ENCODE data around the gene CDC37L1.
"Not testable (repeated sequence)": the region's sequence is repeated elsewhere in the genome, so short reads cannot be mapped to it uniquely, and the experiment has no call there.

CDC37L1 gene

DNA sequence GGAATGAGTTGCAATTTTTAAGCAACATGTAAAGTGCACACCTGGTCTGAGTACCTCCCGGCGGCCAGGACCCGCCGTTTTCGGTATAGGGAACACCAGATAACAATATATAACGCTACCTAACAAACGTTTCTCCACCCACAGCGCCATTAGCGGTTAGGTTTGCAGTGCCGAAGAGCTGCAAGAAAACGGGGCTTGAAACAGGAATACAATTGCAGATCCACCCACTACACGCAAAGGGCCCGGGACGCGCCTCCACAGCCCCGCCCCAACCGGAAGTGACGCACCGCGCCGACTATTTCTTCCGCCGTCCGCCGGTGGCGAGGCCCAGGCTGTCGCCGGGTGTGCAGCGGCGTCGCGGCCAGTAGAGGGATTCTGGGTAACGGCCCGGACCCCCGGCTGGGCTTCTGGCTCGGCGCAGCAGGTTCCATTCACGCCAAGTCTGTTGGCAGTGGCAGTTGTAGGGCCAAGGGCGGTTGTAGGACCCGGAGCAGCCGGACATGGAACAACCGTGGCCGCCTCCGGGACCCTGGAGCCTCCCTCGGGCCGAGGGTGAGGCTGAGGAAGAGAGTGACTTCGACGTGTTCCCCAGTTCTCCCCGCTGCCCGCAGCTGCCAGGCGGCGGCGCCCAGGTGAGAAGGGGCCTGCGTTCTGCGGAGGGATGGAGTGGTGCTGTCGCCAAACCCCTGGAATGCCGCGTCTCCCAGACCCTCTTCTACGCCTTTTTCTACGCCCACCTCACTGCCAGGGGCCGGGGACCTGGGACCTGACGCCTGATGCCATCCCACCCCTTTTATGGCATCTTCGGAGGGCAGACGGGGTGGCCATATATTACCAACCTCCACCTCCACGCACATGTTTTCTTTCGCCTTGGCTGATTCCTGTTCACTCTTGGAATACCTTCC, at the start of gene CDC37L1:
CDC37L1 (plus strand) TSS at position 302 of the 905 bp plus-strand sequence; CDS start at position 501, 199 bp downstream.
- DNase-seq (ENCODE audit: low spot score), result peak; percentile 98

GRCh38 chr9:4630836-4631235, 48.5 kb upstream of the CDC37L1 start:
- DNase-seq (ENCODE audit: low spot score), result no peak

GRCh38 chr9:4638968-4639367, 40.4 kb upstream of the CDC37L1 start:
- DNase-seq (ENCODE audit: low spot score), result no peak

- DNase-seq (ENCODE audit: low spot score), result no peak
Observed at GRCh38 chr9:4639420-4639819, 39.9 kb upstream of the CDC37L1 start.

- DNase-seq (ENCODE audit: low spot score), result peak; percentile 39
Observed at GRCh38 chr9:4640027-4640426, 39.3 kb upstream of the CDC37L1 start.

- DNase-seq (ENCODE audit: low spot score), result no peak
Observed at GRCh38 chr9:4642351-4642750, 37.0 kb upstream of the CDC37L1 start.

GRCh38 chr9:4654084-4654483, 25.3 kb upstream of the CDC37L1 start:
- DNase-seq (ENCODE audit: low spot score), result peak; percentile 10

DNA sequence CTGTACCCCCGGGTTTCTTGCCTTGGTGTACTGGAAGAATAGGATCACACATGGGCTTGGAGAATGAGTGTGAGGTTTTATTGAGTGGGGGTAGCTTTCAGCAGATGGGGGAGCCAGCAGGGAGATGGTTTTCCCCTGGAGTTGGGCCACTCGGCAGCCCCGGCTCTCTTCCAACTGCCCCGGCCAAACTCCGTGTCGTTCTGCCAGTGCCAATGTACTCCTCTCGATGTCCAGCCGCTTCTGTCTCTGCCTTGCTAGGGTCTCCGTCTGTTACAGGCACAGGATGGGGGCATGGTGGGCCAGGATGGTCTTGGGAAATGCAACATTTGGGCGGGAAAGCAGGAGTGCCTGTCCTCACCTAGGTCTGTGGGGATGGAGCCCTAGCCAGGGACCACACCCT, 24.8 kb upstream of the CDC37L1 start:
- DNase-seq (ENCODE audit: low spot score), result no peak

DNA sequence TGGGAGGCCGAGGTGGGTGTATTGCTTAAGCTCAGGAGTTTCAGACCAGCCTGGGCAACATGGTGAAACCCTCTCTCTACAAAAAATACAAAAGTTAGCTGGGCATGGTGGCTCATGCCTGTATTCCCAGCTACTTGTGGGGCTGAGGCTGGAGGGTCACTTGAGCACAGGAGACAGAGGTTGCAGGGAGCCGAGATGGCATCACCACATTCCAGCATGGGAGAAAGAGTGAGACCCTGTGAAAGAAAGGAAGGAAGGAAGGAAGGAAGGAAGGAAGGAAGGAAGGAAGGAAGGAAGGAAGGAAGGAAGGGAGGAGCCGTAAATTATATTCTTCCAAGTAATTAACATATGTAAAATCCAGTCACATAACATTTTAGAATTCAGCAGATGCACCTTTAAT, 23.2 kb upstream of the CDC37L1 start:
- DNase-seq (ENCODE audit: low spot score), result not testable (repeated sequence)

DNA sequence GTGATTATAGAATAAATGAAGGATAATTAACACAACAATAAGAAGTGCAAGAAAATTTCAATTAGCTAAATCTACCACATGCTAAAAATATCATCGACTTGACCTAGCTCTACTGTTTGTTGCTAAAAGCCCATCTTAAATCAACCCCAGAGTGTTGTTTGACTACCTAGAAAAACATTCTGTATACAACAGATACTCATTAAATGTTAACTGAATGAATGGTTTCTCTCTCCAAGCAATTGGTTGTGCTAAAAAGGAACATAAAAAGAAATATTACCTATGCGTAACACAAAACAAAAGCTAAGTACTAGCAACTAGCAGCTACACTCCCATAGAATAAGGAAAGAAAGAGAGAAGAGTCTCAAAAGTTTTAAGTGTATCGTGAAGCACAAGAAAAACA, 22.7 kb upstream of the CDC37L1 start:
- DNase-seq (ENCODE audit: low spot score), result no peak

- no peak for DNase-seq (ENCODE audit: low spot score)
Observed at GRCh38 chr9:4657426-4658159, 21.8 kb upstream of the CDC37L1 start.

DNA sequence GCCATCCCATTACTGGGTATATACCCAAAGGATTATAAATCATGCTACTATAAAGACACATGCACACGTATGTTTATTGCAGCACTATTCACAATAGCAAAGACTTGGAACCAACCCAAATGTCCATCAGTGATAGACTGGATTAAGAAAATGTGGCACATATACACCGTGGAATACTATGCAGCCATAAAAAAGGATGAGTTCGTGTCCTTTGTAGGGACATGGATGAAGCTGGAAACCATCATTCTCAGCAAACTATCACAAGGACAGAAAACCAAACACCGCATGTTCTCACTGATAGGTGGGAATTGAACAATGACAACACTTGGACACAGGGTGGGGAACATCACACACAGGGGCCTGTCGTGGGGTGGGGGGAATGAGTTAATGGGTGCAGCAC, 18.7 kb upstream of the CDC37L1 start:
- not testable (repeated sequence) for DNase-seq (ENCODE audit: low spot score)

- DNase-seq (ENCODE audit: low spot score), result no peak
Observed at GRCh38 chr9:4661165-4661564, 18.2 kb upstream of the CDC37L1 start.

DNA sequence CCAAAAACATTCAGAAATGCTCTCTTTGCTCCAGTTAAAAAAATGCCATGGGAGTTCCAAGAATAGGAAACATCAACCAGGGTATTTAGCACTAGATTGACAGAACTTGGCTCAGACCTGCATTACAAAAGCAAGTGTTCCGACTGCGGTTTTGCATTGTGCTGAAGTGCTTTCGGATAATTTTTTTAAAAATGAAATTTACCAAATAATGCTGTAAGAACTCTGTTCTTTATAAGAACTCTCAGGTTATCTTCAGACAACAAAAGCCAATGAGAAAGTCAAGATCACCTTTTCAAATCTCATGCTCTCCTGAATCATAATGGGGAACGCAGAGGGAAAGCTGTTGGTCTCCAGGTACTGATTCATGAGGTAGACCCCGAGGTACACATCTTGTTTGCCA, 17.8 kb upstream of the CDC37L1 start:
- DNase-seq (ENCODE audit: low spot score), result peak; percentile 48

DNA sequence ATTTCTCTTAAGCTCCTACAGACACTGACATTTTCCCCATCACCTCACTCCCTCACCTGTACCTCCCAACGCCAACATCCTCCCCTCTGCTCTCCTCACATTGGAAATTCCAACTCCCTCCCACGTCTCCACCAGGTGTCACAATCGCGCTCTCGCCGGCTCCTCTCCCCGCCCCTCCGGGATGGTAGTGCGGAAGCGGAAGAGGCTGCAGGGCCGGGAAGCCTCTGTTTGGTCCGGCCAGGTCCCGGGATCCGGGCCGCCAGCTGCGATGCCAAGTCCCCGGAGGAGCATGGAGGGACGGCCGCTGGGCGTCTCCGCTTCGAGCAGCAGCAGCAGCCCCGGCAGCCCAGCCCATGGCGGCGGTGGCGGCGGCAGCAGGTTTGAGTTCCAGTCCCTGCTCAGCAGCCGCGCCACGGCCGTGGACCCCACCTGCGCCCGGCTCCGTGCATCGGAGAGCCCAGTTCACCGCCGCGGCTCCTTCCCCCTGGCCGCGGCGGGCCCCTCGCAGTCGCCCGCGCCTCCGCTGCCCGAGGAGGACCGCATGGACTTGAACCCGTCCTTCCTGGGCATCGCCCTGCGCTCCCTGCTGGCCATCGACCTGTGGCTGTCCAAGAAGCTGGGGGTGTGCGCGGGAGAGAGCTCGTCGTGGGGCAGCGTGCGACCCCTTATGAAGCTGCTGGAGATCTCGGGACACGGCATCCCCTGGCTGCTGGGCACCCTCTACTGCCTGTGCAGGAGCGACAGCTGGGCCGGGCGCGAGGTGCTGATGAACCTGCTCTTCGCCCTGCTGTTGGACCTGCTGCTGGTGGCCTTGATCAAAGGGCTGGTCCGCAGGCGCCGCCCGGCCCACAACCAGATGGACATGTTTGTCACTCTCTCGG, 17.0 kb upstream of the CDC37L1 start, which contains the start of gene PLPP6:
PLPP6 (plus strand) TSS at position 187 of the 881 bp plus-strand sequence; CDS start at position 269, 82 bp downstream.
- peak; percentile 76 for DNase-seq (ENCODE audit: low spot score)

- DNase-seq (ENCODE audit: low spot score), result peak; percentile 30
Observed at GRCh38 chr9:4662989-4663792, 16.2 kb upstream of the CDC37L1 start.

DNA sequence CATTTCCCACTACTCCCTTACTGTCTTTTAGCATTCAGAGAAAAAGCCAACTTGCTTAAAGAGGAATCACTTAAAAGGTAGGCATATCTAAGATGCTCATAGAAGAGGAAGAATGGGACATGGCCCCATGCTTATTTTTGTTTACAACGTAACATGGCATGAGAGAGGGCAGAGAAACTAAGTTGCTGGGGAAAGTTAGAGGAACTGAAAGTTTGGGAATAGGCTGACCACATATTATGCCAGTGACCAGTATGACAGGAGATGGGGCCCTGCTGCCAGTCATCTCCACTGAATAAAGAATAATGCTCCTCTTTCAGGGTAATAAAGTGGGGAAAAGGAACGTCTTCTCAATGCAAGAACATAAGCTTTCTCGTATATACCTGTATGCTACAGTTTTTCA, 15.4 kb upstream of the CDC37L1 start:
- DNase-seq (ENCODE audit: low spot score), result no peak

DNA sequence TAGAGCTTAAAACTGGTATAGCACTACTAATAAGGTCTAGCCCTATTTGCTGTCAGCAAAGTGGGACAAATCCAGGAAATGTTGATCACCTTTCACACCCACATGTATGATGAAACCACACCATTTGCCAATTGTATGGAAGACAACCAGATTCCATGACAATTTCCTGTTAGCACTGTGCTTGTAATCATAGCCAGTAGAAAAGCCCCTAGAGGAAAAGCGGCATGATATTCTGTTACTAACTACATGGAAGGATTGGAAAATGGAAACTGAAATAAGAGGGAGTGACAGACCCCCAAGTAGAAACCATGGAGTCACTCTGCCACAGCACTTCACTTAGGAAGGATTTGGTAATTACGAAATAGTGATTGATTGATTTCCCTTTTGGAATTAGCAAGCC, 14.0 kb upstream of the CDC37L1 start:
- no peak for DNase-seq (ENCODE audit: low spot score)

DNA sequence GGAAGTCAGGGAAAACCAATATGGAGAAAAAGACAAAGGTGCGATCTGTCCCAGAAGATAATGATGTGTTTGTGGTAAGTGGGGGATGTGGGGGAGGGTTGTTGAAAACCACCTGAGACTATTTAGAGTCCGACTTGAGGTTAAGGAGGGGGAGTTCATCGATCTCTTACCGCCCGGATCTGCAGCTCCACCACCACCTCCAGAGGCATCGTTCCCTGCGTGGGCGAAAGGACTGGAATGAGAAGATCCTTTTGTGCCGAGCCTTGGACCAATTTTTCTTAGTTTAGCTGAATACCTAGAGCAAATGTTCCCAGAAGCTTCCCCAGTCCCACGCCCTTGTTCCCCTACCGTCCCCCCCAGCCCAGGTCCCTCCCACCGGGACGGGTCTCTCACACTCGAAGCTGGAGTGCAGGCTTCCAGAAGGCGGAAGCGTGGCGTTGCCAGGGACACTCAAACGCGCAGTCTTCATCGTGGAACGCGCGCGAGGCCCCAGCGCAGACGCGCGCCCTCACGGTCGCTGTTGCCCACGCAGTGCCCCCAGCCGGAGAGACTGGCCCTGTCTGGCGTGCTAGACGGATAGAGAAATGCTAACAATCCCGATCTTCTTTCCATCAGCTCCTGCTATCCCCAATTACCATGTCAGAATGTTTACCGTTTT, 13.2 kb upstream of the CDC37L1 start, which contains the start of gene SPATA6L:
SPATA6L (minus strand) TSS at position 439 of the 658 bp plus-strand sequence; CDS start at position 209, 230 bp downstream.
- peak; percentile 29 for DNase-seq (ENCODE audit: low spot score)

GRCh38 chr9:4667681-4668080, 11.7 kb upstream of the CDC37L1 start:
- no peak for DNase-seq (ENCODE audit: low spot score)
